K562 (cell line): Measurements from ENCODE around the gene CALCOCO2. TPM values are rescaled to one million over a fixed set of nuclear protein-coding genes. Genes with fewer than 3 reads are reported as not detected.
A peak's percentile ranks its signal among the peaks of the same experiment; 100 is the strongest.

Experiments used
- BCOR ChIP-seq: fragments of 450-650 bp; IDR thresholded peaks from 2 replicates; pipeline ENCODE4 v1.6.1; 2016
- CHD4 ChIP-seq: fragments of 200-600 bp; sonication (generic); IDR thresholded peaks from 3 replicates; pipeline ENCODE4 v1.6.1; 2012; ENCODE audit warnings: low read depth, mild to moderate bottlenecking, mixed read lengths, low read length, inconsistent platforms; ENCODE audit not compliant: insufficient read depth, insufficient replicate concordance, poor library complexity, severe bottlenecking
- CTBP1 ChIP-seq: fragments of 450-650 bp; IDR thresholded peaks from 2 replicates; pipeline ENCODE4 v1.6.1; 2016; ENCODE audit warnings: borderline replicate concordance
- EHMT2 ChIP-seq: fragments of 450-650 bp; IDR thresholded peaks from 2 replicates; pipeline ENCODE4 v1.6.1; 2018; ENCODE audit warnings: antibody characterized with exemption
- HLTF ChIP-seq: fragments of 450-650 bp; IDR thresholded peaks from 2 replicates; pipeline ENCODE4 v1.6.1; 2016
- NFATC3 ChIP-seq: fragments of 450-650 bp; IDR thresholded peaks from 2 replicates; pipeline ENCODE4 v1.6.1; 2017; ENCODE audit warnings: mild to moderate bottlenecking
- NR4A1 ChIP-seq, 2 experiments: fragments of 250-450 bp in 1 of 2; fragments of 450-650 bp in 1 of 2; sonication (Bioruptor Pico) in 1 of 2; IDR thresholded peaks; 2 replicates each; pipeline versions ENCODE4 v1.4.0 to v1.6.1; 2016 to 2020; ENCODE audit warnings: mild to moderate bottlenecking in 2 of 2, missing compliant biosample characterization in 1 of 2, missing genetic modification characterization in 1 of 2, moderate library complexity in 1 of 2
- PHF20 ChIP-seq: fragments of 450-650 bp; IDR thresholded peaks from 2 replicates; pipeline ENCODE4 v1.6.1; 2018; ENCODE audit not compliant: partially characterized antibody
- POLR2AphosphoS5 ChIP-seq: IDR thresholded peaks from 2 replicates; pipeline ENCODE4 v1.6.1; 2011; ENCODE audit warnings: mild to moderate bottlenecking, low read depth, low read length, moderate library complexity; ENCODE audit not compliant: control insufficient read depth, insufficient read depth
- POLR2H ChIP-seq: IDR thresholded peaks from 2 replicates; pipeline ENCODE4 v1.6.1; 2016; ENCODE audit warnings: missing genetic modification characterization, low read depth, mild to moderate bottlenecking, control low read depth, missing compliant biosample characterization, moderate library complexity
- RAD51 ChIP-seq: fragments of 450-650 bp; IDR thresholded peaks from 2 replicates; pipeline ENCODE4 v1.7.1; 2016; ENCODE audit warnings: low read depth, mild to moderate bottlenecking, borderline replicate concordance
- RBBP5 ChIP-seq: fragments of 200-600 bp; sonication (generic); IDR thresholded peaks from 2 replicates; pipeline ENCODE4 v1.6.1; 2012; ENCODE audit warnings: borderline replicate concordance, mild to moderate bottlenecking, low read length, control low read depth, inconsistent platforms; ENCODE audit not compliant: insufficient read depth, poor library complexity, severe bottlenecking
- REST ChIP-seq, 2 experiments: fragments of 450-650 bp; formaldehyde crosslinking in 1 of 2; IDR thresholded peaks; 2 replicates each; pipeline versions ENCODE4 v1.4.0 to v1.6.1; 2014 to 2020; ENCODE audit warnings: mild to moderate bottlenecking in 2 of 2, borderline replicate concordance in 1 of 2, low read depth in 1 of 2
- SAP30 ChIP-seq: fragments of 200-600 bp; sonication (generic); IDR thresholded peaks from 2 replicates; pipeline ENCODE4 v1.6.1; 2012; ENCODE audit warnings: borderline replicate concordance, low read depth, mild to moderate bottlenecking, moderate library complexity, low read length, control low read depth, inconsistent platforms; ENCODE audit not compliant: insufficient read depth, poor library complexity, severe bottlenecking
- SMAD4 ChIP-seq: fragments of 250-450 bp; sonication (Bioruptor Pico); conservative IDR thresholded peaks from 2 replicates; pipeline ENCODE4 v1.8.0; 2021; ENCODE audit warnings: inconsistent platforms, mild to moderate bottlenecking, moderate library complexity
- SP2 ChIP-seq: IDR thresholded peaks from 2 replicates; pipeline ENCODE4 v1.6.1; 2011; ENCODE audit warnings: mild to moderate bottlenecking, low read depth, low read length, moderate library complexity; ENCODE audit not compliant: poor library complexity, severe bottlenecking; ENCODE audit errors: extremely low read depth
- ZNF436 ChIP-seq: fragments of 250-450, 450-650 bp; sonication (Bioruptor Pico); formaldehyde crosslinking; IDR thresholded peaks from 2 replicates; pipeline ENCODE4 v1.7.0; 2020; ENCODE audit warnings: mild to moderate bottlenecking
- polyA plus RNA-seq, 8 experiments: library from polyadenylated mRNA; depleted of rRNA in 4 of 8; stranded (reverse) in 5 of 8; unstranded in 3 of 8; fragments of >200 nt; fragmentation: Nextera tagmentation in 2 of 8; fragmentation: Illumina TruSeq in 1 of 8; extraction: Ambion mirVana in 2 of 8; extraction: Trizol in 1 of 8; gene quantifications; 2 replicates each; pipeline versions ENCODE4 v1.2.1 to v1.2.3, GENCODE V29; 2011 to 2014; ENCODE audit warnings: inconsistent platforms in 1 of 8, missing spikeins in 1 of 8
- total RNA-seq, 7 experiments: library from RNA; depleted of rRNA in 6 of 7; stranded (reverse); fragments of >200 nt in 6 of 7; fragmentation: Illumina TruSeq in 2 of 7; extraction: Trizol in 2 of 7; gene quantifications; 2 replicates each; pipeline versions ENCODE4 v1.2.1 to v1.2.3, GENCODE V29; 2011 to 2021; ENCODE audit warnings: low replicate concordance in 1 of 7
- TF ChIP-seq, protein P1 (sequence below): fragments of 450-650 bp; IDR thresholded peaks from 2 replicates; pipeline ENCODE4 v1.6.1; 2016; ENCODE audit warnings: low read depth, mild to moderate bottlenecking, moderate library complexity

CALCOCO2 gene
- total and polyA plus RNA-seq, 9 of the 15 experiments (the other 6 are each of a cell fraction or from before 2014, with no cell fraction given): 24.1 to 87.3 (median 67.5) TPM

DNA sequence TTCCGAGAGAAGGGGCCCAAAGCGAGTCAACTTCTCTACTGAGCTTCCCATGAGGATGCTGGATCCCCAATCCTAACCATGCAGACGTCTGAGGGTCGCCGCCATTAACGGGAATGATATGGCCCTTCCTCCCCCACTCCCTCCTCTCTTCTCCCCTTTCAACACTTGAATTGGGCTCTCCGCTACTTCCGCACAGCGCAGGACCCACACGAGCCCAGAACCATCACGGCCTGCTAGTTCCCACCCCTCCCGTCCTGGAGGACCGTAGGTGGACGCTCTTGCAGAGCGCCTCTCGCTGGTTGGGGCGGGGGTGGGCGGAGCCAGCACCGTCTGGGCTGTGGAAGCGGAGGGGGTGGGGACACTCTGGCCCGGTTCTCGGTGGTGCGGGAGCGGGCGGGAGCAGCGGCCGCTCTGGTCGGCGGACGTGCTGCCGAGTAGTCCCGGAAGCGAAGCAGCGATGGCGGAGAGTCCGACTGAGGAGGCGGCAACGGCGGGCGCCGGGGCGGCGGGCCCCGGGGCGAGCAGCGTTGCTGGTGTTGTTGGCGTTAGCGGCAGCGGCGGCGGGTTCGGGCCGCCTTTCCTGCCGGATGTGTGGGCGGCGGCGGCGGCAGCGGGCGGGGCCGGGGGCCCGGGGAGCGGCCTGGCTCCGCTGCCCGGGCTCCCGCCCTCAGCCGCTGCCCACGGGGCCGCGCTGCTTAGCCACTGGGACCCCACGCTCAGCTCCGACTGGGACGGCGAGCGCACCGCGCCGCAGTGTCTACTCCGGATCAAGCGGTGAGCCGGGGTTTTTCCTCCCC, 77.4 kb downstream of the CALCOCO2 start, which contains the start of gene UBE2Z (continued):
- peak; percentile 3; the same call in 1 of the 2 replicates for TF ChIP-seq REST (IDR thresholded peaks at IDR 0.05; ENCODE audit: borderline replicate concordance)
- peak; percentile 63 for TF ChIP-seq REST (CRISPR knock-in tag; IDR thresholded peaks at IDR 0.05; ENCODE audit: low read depth)
- TF ChIP-seq SMAD4: peak; percentile 85
- peak; percentile 60; the same call in 1 of the 2 replicates for TF ChIP-seq NFATC3
- peak; percentile 88 for TF ChIP-seq POLR2H (tag)
- peak; percentile 72 for TF ChIP-seq SAP30
- TF ChIP-seq BCOR: peak; percentile 54
- no peak for TF ChIP-seq NR4A1 (CRISPR knock-in tag; IDR thresholded peaks at IDR 0.05)
- no peak for TF ChIP-seq NR4A1 (tag; IDR thresholded peaks at IDR 0.05)
- TF ChIP-seq, protein P1, sequence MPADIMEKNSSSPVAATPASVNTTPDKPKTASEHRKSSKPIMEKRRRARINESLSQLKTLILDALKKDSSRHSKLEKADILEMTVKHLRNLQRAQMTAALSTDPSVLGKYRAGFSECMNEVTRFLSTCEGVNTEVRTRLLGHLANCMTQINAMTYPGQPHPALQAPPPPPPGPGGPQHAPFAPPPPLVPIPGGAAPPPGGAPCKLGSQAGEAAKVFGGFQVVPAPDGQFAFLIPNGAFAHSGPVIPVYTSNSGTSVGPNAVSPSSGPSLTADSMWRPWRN: no peak
- no peak for TF ChIP-seq CHD4
- peak; percentile 76 for TF ChIP-seq POLR2AphosphoS5
- peak; percentile 97 for TF ChIP-seq SP2
- peak; percentile 84 for TF ChIP-seq CTBP1
- no peak for TF ChIP-seq ZNF436 (CRISPR knock-in tag)
- peak; percentile 91 for TF ChIP-seq PHF20
- TF ChIP-seq EHMT2: peak; percentile 76; the same call in 1 of the 2 replicates
- peak; percentile 74; the same call in 1 of the 2 replicates for TF ChIP-seq HLTF
- TF ChIP-seq RBBP5: peak; percentile 92
- 0 out of 2 replicates have a peak, but pooled peaks have one; percentile 21 for TF ChIP-seq RAD51
